Esophagus muscularis mucosa (tissue), 4 donors: ENCODE results near the gene KMO. TPM values are rescaled to one million over a fixed set of nuclear protein-coding genes. Genes with fewer than 3 reads are reported as not detected.

Source experiments
- DNase-seq: peaks from one replicate; pipeline ENCODE4 v3.0.0-alpha.2; 2017; ENCODE audit errors: extremely low spot score
- H3K27ac ChIP-seq, 4 donors: fragments of 200-600 bp; sonication (generic); replicated peaks in 1 of 4; 1 replicate in 3 of 4; 2 replicates in 1 of 4; pipeline ENCODE4 v1.5.1; 2016 to 2019; ENCODE audit warnings: mild to moderate bottlenecking in 1 of 4
- H3K27me3 ChIP-seq, 4 donors: fragments of 200-600 bp; sonication (generic); one replicate each; pipeline versions ENCODE4 v1.5.1 to v1.6.0; 2016 to 2019
- H3K36me3 ChIP-seq, 4 donors: fragments of 200-600 bp; sonication (generic); one replicate each; pipeline ENCODE4 v1.5.1; 2016 to 2019
- H3K4me1 ChIP-seq, 4 donors: fragments of 200-600 bp; sonication (generic); one replicate each; pipeline ENCODE4 v1.5.1; 2016 to 2019
- H3K4me3 ChIP-seq, 4 donors: fragments of 200-600 bp; sonication (generic); 1 replicate in 2 of 4; 2 replicates in 2 of 4; pipeline ENCODE4 v1.5.1; 2016 to 2019; ENCODE audit warnings: mild to moderate bottlenecking in 4 of 4, moderate library complexity in 1 of 4
- H3K9me3 ChIP-seq, 4 donors: fragments of 200-600 bp; sonication (generic); 1 replicate in 3 of 4; 2 replicates in 1 of 4; pipeline ENCODE4 v1.5.1; 2016 to 2019
- CTCF ChIP-seq, 3 experiments: fragments of 200-600 bp in 2 of 3; fragments of 450-650 bp in 1 of 3; sonication (generic) in 2 of 3; IDR thresholded peaks; one replicate each; pipeline ENCODE4 v1.5.1; 2017 to 2019; ENCODE audit warnings: antibody characterized with exemption in 3 of 3, mild to moderate bottlenecking in 2 of 3, moderate library complexity in 1 of 3
- EP300 ChIP-seq: sonication (generic); formaldehyde crosslinking; IDR thresholded peaks from one replicate; pipeline ENCODE4 v1.6.1; 2017; ENCODE audit warnings: antibody characterized with exemption
- POLR2A ChIP-seq: fragments of 450-650 bp; IDR thresholded peaks from one replicate; pipeline ENCODE4 v1.6.1; 2017; ENCODE audit warnings: antibody characterized with exemption, moderate library complexity, mild to moderate bottlenecking, low read depth
- POLR2AphosphoS5 ChIP-seq, 2 donors: sonication (generic); formaldehyde crosslinking; IDR thresholded peaks; one replicate each; pipeline ENCODE4 v1.6.1; 2017; ENCODE audit warnings: antibody characterized with exemption in 2 of 2
- WGBS: methylation state at CpG from one replicate; pipeline ENCODE4 v1.1.5; 2018; 5-methylcytosine and 5-hydroxymethylcytosine counted together
- intact Hi-C: fragments of 100-400 bp; cut with DNase I; formaldehyde crosslinking; loops from one replicate; pipeline ENCODE4 v1.15.1; 2023
- total RNA-seq, 4 donors: library from RNA; depleted of rRNA; stranded (reverse); fragments of >200 nt; gene quantifications; one replicate each; pipeline versions ENCODE4 v1.1.0 to v1.2.1, GENCODE V29; 2016

The KMO gene
- total RNA-seq, 4 donors from 2014 or later: 0.29 to 0.83 (median 0.42) TPM; not detected in 1

GRCh38 chr1:241641773-241642592 is 109.8 kb downstream of the KMO start:
- no peak for DNase-seq
- Histone ChIP-seq H3K27ac (no peak overlapping the region), H3K4me3 (no peak overlapping the region), H3K9me3 (no peaks in the 10 kb centered on the region), H3K4me1 (peaks cover 3 to 30% (median 28%) of the 10 kb centered on the region in 4 donors), H3K36me3 (no peaks in the 10 kb centered on the region), H3K27me3 (no peaks in the 10 kb centered on the region)
- 81% methylated on average over 12 of the region's 12 CpGs for WGBS
- intact Hi-C loops: loop anchor here (5.0 to 10.0 kb wide), 2 partner anchors 125 to 203 kb away; partner anchors contain the start of genes EXO1 and FH
- TF ChIP-seq CTCF (IDR thresholded peaks at IDR 0.05): no peak

DNA sequence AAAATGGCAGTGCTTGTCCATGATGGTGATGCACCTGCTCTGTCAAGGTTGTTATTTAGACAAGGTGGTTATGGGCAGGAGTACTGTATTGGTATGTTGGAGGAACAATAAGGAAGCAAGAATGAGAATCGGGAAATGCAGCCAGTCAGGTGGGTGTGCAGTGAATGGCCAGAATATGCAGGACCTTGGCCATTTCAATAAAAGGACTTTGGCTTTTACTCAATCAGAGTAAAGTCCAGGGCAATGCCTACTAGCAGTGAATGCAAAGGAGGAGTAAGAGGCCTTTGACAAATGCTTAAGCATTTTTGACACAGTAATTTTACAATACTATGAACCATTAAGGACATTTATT is 110.4 kb downstream of the KMO start:
- DNase-seq: no peak
- H3K4me3 ChIP-seq: no peak overlapping the region
- H3K27ac ChIP-seq: no peak overlapping the region
- H3K9me3 ChIP-seq: no peaks in the 10 kb centered on the region
- no peak for TF ChIP-seq POLR2A
- no peak for TF ChIP-seq EP300
- TF ChIP-seq POLR2AphosphoS5 (IDR thresholded peaks at IDR 0.05): no peak
- TF ChIP-seq CTCF (IDR thresholded peaks at IDR 0.05): no peak
- 95% methylated on average over 1 of the region's 1 CpG for WGBS
- intact Hi-C loops: loop anchor here (5.0 to 10.0 kb wide), 2 partner anchors 125 to 202 kb away; partner anchors contain the start of genes EXO1 and FH
- no peaks in the 10 kb centered on the region for H3K27me3 ChIP-seq
- H3K36me3 ChIP-seq: no peaks in the 10 kb centered on the region
- H3K4me1 ChIP-seq: peaks cover 3 to 24% (median 23%) of the 10 kb centered on the region in 4 donors

DNA sequence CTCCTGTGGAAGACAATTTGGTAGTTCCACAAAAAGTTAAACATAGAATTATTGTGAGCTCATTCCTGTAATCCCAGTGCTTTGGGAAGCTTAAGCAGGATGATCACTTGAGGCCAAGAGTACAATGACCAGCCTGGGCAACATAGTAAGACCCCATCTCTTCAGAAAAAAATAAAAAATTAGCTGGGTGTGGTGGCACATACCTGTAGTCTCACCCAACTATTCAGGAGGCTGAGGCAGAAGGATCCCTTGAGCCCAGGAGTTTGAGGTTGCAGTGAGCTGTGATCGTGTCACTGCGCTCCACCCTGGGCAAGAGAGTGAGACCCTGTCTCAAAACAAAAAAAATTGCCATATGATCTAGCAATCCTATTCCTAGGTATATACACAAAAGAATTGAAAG is 112.1 kb downstream of the KMO start:
- Histone ChIP-seq H3K9me3 (no peaks in the 10 kb centered on the region), H3K27ac (no peak overlapping the region), H3K4me1 (peaks cover 3 to 8% (median 7%) of the 10 kb centered on the region in 4 donors), H3K4me3 (no peak overlapping the region), H3K27me3 (no peaks in the 10 kb centered on the region), H3K36me3 (no peaks in the 10 kb centered on the region)
- WGBS: 93% methylated on average over 2 of the region's 2 CpGs
- intact Hi-C loops: loop anchor here (5.0 to 10.0 kb wide), 2 partner anchors 127 to 201 kb away; partner anchors contain the start of genes EXO1 and FH
- TF ChIP-seq POLR2AphosphoS5 (IDR thresholded peaks at IDR 0.05) (no peak), EP300 (no peak), POLR2A (no peak), CTCF (IDR thresholded peaks at IDR 0.05) (no peak)
- DNase-seq: no peak

GRCh38 chr1:241645199-241645598 is 113.0 kb downstream of the KMO start:
- no peaks in the 10 kb centered on the region for H3K9me3 ChIP-seq
- intact Hi-C loops: loop anchor here (10.0 kb wide), 1 partner anchor 200 kb away; the partner anchor contains the start of gene EXO1
- 61% methylated on average over 4 of the region's 4 CpGs for WGBS
- no peaks in the 10 kb centered on the region for H3K36me3 ChIP-seq
- H3K4me3 ChIP-seq: no peak overlapping the region
- TF ChIP-seq POLR2A (no peak), CTCF (IDR thresholded peaks at IDR 0.05) (no peak), POLR2AphosphoS5 (IDR thresholded peaks at IDR 0.05) (no peak), EP300 (no peak)
- no peak for DNase-seq
- H3K27me3 ChIP-seq: peaks cover 0 to 3% (median 0%) of the 10 kb centered on the region in 4 donors
- peaks cover 3 to 6% (median 5%) of the 10 kb centered on the region in 4 donors for H3K4me1 ChIP-seq
- no peak overlapping the region for H3K27ac ChIP-seq

Other genes with a start within 250 kb of the KMO start
- under 1 TPM in 2 of 4 donors, not detected in 2; 0.11 to 0.33 TPM for gene RGS7, start 175.2 kb upstream of the KMO start, total RNA-seq
- 10 to 100 TPM; 63.6 to 83.4 (median 69.1) TPM for gene FH, start 12.6 kb upstream of the KMO start, total RNA-seq
- gene CHML, start 108.0 kb downstream of the KMO start, total RNA-seq: 1 to 10 TPM; 4.6 to 8.2 (median 5.0) TPM
- 10 to 100 TPM in 2 of 4 donors, 1 to 10 TPM in 2; 5.3 to 12.4 (median 8.0) TPM for gene OPN3, start 108.0 kb downstream of the KMO start, total RNA-seq
- not detected for gene WDR64, start 119.9 kb downstream of the KMO start, total RNA-seq